NOMO-1 treated with DMSO at 0.1 percent for 48 hours (cell line): ENCODE measurements around the gene C1QTNF12.

Experiments
- DNase-seq: peaks from one replicate; lab custom pipeline; 2025; ENCODE audit not compliant: unreplicated experiment; lab: John Stamatoyannopoulos, UW

The C1QTNF12 gene, protein sequence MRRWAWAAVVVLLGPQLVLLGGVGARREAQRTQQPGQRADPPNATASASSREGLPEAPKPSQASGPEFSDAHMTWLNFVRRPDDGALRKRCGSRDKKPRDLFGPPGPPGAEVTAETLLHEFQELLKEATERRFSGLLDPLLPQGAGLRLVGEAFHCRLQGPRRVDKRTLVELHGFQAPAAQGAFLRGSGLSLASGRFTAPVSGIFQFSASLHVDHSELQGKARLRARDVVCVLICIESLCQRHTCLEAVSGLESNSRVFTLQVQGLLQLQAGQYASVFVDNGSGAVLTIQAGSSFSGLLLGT

GRCh38 chr1:1246577-1247340, at the start of gene C1QTNF12:
TSS of gene C1QTNF12 (minus strand) at chr1:1246722. CDS start at chr1:1246690, 32 bp downstream.
- DNase-seq: no peak

DNA sequence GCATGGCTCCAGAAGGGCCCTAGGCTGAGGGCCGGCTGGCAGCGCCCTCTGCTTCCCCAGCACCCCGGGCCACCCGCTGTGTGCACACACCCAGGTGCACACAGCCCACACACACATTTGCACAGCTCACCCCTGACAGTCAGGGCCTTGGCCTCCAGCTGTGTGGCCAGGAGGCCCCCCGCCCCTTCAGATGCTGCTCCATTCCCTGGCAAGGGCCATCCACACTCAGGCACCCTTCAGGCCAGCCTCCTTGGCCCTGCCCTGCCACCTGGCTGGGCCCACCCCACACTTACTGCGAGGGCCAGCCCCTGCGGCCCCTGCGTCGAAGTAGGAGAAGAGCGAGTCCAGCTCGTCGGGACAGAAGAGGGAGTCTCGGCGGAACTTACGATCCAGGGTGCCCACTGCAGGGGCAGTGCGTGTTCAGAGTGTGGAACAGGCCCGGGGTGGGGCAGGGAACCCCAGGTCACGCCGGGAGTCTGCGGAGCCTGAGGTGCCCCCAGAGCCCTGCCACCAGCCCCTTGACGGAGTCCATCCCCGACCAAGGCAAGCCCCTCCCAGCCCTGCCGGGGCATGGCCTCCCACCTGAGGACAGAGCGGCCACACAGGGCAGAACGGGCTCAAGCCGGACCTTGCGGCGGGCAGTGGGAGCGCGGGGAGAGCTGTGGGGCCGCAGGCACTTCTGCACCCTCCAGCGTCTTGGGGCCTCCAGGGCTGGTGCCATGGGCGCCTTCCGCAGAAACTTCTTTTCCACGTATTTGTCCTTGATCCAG, 48.8 kb upstream of the C1QTNF12 start:
- DNase-seq: no peak

GRCh38 chr1:1294250-1294890, 47.8 kb upstream of the C1QTNF12 start:
- no peak for DNase-seq

GRCh38 chr1:1293263-1294249, 47.0 kb upstream of the C1QTNF12 start:
- no peak for DNase-seq

DNA sequence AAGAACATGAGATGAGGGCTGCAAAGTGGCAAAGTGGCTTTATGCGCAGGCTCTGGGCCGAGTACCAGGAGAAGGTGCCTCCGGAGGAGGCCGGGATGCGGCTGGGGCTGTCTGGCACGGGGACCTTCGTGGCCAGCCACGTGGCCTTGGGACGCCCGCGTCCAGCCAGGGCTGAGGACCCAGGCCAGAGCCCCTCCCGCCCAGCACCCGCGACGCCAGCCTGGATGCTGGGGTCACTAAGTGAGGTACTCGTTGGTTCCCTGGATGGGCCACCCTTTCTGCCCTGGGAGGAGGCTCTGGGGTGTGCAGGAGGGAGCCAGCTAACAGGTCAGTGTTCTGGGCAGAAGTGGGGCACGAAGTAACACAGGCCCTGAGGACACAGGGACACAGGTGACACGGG, 46.3 kb upstream of the C1QTNF12 start:
- no peak for DNase-seq

GRCh38 chr1:1292442-1292779, 45.9 kb upstream of the C1QTNF12 start:
- no peak for DNase-seq

DNA sequence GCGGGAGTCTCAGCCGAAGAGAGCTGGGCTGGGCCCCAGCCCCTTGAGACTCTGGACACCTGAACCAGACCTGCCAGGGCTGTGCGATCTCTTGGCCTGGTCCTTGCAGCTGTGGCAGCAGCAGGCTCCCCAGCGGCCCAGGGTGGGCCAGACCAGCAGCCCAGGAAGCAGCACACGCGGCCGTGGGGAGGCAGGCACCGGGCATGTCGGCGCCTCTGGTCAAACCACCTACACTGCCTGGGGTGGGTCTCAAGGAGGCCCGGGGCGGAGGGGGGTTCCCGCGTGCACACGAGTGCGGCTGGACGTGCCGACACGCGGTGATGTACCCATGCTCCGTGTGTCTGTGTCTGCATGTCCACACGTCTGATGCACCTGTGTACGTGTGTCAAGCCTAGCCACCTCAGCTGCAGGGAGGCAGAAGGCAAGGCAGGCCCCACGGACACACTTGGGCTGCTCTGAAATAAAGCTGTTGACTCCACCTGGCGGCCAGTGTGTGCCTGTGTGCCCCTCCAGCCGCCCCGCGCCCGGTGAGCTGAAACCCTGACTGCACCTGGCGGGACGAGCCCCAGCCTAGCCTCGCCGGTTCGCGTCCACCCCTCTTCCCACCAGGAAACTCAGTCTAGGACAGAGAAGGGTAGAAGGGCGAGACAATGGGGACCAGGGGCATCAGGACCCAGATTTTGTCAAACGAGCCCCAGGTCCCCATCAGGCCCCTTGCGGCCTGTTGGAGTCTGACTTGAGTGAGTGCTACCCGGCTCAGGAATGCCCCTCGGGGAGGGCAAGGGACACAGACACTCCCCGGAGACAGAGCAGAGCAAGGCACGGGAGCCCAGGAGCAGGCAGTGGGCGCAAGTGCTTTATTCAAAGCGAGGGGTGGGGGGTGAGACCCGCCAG, 45.3 kb upstream of the C1QTNF12 start:
- DNase-seq: peak; percentile 47

- DNase-seq: no peak
These were observed 44.6 kb upstream of the C1QTNF12 start for GRCh38 chr1:1291023-1291528.

DNA sequence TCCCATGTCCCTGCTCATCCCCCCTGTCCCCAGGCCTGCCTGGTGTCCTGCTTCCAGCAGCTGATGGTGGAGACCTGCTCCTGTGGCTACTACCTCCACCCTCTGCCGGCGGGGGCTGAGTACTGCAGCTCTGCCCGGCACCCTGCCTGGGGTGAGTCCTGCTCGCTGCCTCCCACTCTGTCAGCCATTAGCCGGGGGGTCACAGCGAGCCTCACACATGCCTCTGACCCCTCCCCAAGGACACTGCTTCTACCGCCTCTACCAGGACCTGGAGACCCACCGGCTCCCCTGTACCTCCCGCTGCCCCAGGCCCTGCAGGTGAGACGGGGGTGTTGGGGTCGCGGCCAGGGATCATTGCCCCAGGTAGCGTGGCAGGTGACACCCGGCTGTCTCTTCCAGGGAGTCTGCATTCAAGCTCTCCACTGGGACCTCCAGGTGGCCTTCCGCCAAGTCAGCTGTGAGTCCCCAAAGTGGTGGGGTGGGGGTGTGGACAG, 43.8 kb upstream of the C1QTNF12 start:
- peak; percentile 30 for DNase-seq

DNA sequence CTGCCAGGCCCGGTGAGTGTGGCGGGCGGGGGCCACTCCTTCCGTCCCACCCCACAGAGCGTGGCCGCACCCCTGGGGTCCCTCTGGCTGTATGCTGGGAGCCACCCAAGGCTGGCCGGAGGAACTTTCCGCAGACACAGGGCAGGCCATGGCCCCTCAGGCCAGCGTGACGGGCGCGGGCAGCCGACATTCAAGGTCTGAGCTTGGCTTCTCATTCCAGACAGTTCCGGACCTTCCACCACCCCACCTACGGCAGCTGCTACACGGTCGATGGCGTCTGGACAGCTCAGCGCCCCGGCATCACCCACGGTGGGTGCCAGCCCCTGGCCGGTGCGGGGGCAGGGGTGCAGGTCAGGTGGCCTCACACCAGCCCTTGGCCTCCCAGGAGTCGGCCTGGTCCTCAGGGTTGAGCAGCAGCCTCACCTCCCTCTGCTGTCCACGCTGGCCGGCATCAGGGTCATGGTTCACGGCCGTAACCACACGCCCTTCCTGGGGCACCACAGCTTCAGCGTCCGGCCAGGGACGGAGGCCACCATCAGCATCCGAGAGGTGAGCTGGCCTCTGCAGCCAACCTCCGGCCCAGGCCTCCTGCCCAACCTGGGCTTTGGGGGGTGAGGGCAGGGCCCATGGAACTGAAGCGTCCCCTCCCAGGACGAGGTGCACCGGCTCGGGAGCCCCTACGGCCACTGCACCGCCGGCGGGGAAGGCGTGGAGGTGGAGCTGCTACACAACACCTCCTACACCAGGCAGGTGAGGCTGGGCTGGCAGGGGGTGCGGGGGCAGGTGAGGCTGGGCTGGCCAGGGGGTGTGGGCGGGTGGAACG, 41.0 kb upstream of the C1QTNF12 start:
- no peak for DNase-seq

DNA sequence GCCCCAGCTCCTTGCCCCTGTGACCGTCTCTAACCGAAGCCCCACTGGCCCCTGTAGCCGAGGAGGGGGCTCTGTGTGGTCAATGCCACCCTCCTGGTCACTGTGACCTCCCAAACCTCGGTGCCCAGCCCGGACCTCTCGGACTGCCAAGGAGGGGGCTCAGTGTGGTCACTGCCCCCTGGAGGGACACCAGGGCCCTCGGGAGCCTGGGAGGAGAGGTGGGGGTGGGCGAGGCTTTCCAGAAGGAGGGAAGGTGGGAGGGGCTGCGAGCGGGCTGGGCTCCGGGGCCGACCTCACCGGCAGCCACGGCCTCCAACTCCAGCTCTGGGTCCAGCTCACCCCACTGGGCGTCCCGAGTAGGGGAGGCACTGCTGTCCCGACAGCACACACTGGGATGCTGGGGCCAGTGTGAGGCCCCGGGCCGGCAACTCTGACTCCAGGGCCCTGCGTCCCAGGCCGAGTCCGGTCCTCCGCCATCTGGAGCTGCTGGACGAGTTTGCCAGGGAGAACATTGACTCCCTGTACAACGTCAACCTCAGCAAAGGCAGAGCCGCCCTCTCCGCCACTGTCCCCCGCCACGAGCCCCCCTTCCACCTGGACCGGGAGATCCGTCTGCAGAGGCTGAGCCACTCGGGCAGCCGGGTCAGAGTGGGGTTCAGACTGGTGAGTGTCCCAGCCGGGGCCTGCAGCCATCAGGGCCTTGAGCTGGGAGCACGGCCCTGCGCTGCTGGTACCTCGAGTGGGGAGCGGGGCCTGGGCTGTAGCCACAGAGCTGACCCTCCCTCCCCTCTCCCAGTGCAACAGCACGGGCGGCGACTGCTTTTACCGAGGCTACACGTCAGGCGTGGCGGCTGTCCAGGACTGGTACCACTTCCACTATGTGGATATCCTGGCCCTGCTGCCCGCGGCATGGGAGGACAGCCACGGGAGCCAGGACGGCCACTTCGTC, 40.1 kb upstream of the C1QTNF12 start:
- DNase-seq: no peak

GRCh38 chr1:1285611-1286311, 39.2 kb upstream of the C1QTNF12 start:
- no peak for DNase-seq

DNA sequence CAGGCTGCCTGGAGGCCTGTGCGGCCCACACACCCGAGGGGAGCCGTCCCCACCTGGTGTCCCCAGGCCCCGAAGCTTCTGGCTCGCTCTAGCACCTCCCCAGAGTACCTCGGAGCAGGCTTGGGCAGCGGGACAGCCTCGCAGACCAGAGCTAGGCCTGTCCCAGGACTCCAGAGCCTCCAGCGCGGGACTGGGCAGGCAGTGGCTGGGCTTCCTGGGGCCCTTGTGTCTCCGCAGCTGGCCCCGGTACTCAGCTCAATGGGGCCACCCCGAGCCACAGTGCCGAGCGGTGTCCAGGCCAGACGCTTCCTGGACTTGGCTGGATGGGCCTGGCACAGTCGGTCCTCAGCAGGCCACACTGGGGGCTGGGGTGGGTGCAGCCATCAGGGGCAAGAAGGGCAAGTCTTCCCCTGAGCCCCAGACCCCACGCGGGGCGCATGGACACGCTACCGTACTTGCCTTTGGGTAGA, 38.6 kb upstream of the C1QTNF12 start:
- no peak for DNase-seq

- no peak for DNase-seq
These were observed 37.9 kb upstream of the C1QTNF12 start for GRCh38 chr1:1284221-1285101.

DNA sequence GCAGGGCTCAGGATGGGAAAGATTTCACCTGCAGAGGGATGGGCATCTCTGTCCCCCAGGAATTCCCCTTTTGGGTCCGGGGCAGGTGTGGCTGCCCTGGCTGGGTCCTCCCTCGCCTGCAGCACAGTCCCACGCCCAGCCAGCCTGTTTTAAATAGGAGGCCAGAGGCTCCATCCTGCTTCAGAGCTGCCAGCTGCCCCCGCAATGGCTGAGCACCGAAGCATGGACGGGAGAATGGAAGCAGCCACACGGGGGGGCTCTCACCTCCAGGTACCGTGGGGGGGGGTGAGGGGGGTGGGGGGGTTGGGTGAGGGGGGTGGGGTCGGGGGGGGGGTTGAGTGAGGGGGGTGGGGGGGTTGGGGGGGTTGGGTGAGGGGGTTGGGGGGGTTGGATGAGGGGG, 37.3 kb upstream of the C1QTNF12 start:
- no peak for DNase-seq
